ENCODE measurements around the gene GPC5.
"Not testable (repeated sequence)": the region's sequence is repeated elsewhere in the genome, so short reads cannot be mapped to it uniquely, and the experiment has no call there.

Gene GPC5

DNA sequence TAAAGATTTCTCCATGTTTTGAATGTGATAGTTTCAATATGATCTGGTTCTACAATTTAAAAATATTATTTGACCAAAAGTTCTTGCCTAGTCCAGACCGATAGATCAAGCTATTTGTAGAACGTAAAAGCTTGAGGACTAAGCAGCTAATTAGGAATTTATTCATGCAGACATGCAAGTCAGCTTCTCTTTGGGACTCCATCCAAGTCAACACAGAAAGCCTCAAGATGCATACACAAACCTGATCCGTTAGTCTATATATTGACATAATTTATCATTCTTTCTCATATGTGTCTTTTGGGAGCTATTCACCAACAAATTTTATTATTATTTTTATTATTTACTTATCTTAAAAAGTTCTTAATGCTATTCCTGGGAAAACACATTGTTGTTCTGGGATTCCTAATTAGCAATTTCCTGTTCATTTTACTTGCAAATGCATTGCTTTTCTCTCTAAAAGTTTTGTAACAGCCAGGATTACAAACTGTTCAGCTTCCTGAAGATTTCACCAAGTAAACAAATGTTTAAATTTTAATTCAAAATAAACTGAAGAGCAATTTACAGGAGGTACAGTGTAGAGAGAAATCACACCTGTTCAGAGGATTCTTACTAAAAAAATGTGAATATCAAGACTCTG is 375.3 kb downstream of the GPC5 start:
- no peak for DNase-seq (ENCODE audit: low read depth)

DNA sequence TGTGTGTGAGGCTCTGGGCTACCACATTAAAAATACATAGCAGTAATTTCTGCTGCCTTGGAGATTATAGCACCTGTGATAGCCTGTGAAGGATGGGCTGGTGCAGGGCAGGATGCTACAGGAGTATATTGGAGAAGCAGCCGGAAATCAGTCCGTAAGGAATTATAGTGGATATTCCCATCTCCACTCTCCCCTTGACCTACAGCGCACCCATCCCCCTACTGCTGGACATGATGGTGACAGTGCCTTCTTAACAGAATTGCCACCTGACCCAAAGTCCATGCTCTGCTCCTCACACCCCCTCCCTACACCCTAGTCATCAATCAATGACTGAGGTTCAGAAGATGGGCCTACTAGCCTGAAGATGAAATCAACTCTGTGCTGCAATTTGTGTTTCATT is 376.0 kb downstream of the GPC5 start:
- DNase-seq (ENCODE audit: low read depth) = no peak

DNA sequence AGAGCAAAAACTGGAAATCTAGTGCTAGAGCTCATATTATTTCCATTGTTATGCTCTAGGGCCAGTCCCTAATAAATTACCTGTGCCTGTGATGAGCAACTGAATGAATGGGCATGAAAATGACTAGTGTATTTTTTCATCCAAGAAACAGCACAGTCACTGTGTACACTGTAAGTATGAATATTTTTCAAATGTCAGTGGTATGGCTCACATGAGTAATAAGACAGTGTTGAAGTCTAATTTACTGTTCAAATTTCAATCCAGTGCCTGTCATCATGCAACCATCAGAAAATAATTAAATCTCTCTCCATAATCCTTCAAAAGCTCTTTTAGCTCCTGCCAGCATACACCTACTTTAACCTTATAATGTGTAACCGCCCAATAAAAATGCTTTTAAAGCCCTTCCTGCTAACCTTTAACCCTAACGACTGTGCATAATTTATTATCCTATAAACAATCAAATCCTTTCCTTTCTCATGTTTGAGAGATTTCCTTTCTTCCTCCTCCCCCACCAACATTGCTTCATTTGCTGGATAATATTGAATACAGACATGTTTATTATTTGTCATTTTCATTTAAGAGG is 378.3 kb downstream of the GPC5 start:
- DNase-seq (ENCODE audit: low read depth) = no peak

DNA sequence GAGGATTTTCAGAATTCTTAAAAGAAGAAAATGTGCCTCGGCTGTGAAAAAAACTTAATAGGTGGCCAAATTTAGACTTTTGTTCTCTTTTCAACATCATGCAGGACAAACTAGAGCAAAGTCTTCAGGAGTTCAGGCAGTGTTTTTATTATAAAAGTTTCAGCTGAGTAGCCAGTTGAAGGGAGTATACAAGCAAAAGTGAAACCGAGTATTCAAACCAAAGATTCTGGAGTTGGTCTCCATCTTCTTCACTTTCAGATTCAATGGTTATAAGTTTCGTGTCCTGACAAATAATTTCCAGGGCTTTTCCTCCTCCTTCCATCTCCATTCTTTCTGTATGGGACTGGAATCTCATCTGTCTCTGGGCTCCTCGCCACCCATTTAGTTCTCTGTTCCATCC is 379.7 kb downstream of the GPC5 start:
- DNase-seq (ENCODE audit: low read depth) = no peak

DNA sequence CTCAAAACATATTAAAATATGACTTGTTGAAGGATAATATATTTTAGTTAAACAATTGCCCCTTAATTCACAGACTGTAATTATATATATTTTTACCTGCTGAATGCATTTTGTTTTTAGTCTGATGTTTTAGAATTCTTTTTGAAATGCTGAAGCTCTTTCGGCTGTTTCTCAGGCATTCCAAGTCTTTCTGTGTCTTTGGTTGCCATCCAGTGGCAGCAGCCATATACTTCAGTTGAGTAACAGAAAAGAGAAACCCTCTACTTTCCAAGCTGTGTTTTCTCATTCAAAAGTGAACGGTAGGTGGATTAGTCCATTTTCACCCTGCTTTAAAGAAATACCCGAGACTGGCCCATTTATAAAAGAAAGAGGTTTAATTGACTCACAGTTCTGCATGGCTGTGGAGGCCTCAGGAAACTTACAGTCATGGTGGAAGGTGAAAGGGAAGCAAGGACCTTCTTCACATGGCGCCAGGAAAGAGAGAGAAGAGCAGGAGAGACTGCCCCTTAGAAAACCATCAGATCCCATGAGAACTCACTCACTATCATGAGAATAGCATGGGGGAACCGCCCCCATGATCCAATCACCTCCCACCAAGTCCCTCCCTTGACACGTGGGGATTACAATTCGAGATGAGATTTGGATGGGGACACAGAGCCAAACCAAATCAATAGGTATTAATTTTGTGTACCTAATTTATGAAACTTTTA is 383.7 kb downstream of the GPC5 start:
- DNase-seq (ENCODE audit: low read depth) = not testable (repeated sequence)

DNA sequence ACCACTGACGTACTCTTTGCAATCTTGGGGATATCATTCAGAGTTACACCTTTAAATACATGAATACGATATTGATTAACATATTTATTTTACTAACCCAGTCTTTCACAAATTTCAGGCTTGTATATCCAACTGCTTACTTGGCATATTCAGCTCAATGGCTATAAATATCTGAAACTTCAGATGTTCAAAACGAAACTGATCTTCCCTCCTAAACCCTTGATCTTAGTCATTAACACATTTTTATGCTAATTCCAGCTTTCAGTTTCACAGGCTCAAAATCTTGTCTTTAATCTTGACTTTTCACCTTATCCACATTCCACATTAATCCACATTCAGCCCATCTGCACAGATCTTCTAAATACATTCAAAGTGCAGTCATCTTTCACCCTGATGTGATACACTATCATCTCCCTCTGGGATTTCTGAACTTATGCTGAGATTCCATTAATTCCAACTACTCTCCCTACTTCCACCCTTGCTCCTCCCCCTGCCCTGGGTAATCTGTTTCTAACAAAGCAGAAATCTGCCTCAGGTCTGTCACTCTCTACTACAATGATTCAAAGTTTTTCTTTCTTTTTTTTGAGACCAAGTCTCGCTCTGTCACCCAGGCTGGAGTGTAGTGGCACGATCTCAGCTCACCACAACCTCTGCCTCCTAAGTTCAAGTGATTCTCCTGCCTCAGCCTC is 387.2 kb downstream of the GPC5 start:
- no peak for DNase-seq (ENCODE audit: low read depth)

DNA sequence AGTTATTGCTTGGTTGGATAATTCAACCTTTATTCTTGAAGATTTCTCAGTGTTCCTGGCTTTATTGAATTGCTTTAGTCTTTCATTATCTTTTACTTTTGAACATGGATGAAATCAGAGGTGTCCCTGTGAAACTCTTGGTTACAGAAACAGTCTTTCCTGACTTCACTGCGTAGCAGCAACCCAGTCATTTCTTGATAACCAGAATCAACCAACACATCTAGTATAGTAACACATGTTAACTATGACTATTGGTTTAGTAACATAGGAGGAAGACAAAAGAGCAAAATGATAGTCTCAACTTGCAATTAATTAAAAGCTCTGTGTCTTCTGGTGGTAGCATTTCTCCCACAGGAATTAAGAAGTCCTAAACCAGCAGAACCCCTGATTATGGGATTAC is 393.6 kb downstream of the GPC5 start:
- DNase-seq (ENCODE audit: low read depth) = no peak

DNA sequence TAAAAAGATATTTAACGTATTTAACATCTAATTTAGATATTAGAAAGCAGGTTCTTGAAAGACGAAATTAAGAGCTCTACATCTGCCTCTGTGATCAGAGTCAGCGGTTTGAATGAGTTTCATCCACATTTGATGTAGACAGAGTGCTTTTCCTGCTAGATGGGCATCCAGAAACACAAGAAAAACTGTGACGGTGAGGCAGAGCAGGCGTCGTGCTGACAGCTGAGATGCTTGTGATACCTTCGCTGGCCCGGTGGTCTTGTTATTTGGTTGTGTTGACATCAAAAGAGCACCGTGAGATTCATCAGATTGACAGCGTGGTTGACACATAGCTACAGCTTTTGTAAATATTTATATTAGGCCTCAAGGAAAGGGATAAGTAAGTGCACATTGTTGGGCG is 399.1 kb downstream of the GPC5 start:
- no peak for DNase-seq (ENCODE audit: low read depth)

DNA sequence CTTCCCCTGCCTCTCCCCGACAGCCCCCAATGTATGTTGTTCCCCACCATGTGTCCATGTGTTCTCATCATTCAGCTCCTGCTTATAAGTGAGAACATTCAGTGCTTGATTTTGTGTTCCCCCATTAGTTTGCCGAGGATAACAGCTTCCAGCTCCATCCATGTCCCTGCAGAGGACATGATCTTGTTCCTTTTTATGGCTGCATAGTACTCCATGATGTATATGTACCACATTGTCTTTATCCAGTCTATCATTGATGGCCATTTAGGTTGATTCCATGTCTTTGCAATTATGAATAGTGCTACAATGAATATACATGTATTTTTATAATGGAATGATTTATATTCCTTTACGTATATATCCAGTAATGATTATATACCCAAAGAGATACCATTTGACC is 399.9 kb downstream of the GPC5 start:
- not testable (repeated sequence) for DNase-seq (ENCODE audit: low read depth)

DNA sequence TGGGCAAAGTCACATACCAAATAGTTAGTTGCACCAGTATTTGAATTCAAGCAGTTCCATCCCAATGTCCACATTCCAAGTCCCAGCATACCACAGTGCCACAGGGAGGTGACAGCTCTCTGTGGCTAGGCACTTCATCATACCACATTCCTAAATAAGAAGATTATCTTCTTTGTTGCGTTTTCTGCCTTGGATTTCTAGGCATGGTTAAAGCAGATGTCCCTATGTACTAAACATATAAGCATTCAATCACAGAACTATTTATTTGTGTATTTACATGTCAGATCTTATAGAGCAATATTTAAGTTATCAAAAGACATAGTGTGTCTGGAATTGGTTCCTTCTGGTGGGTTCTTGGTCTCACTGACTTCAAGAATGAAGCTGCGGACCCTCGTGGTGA is 403.4 kb downstream of the GPC5 start:
- not testable (repeated sequence) for DNase-seq (ENCODE audit: low read depth)

DNA sequence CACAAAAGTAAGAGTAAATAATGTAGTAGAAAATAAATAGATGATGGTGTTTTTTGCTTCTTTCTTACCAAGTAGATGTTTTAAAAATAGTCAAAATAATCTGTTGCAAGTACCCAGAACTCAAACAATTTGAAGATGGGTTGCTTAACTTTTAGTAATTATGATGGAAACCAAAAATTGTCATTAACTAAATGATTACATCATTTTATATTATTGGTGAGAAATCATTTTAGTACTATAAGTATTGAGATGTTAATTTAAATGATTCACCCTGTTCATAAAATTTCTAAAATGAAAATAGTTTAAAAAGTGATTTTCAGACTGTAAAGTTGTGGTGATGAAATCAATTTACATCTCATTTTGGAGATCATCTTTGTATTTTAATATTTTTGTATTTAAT is 404.5 kb downstream of the GPC5 start:
- DNase-seq (ENCODE audit: low read depth) = no peak

DNA sequence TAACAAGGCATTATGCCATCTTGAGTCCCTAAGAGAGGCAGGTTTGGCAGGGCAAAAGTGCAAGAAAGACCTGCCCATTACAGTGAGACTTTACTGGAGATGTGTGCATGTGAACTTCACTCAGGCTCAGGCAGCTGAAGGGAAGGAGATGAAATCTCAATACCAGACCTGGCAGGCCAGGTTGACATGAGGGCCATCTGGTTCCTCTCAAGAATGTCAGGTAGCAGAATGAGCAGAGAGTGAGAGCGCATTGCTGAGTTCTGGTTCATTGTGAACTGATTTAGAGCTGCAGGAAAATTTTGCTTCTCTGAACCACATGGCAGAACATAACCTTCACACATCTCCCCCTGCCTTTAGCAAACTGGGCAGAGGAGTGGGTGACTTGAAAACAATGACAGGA is 406.3 kb downstream of the GPC5 start:
- DNase-seq (ENCODE audit: low read depth) = no peak

DNA sequence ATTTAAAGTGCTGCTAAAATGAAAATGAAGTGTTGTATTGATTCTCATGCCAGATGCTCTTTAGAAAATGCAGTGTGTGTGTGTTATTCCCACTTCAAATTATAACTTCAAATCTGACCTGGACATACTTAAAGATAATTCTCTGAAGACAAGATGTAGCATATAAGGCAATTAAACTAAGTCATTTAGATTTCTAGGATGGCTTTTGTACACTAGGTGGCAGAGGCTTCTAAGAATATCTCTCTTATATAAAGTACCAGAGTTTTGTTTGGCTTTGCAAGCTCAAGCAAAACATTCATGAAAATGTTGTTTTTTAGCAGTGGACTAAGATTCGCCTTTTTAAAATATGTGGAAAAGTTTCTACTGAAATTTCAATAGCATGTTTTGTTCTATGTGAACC is 407.2 kb downstream of the GPC5 start:
- DNase-seq (ENCODE audit: low read depth) = no peak

DNA sequence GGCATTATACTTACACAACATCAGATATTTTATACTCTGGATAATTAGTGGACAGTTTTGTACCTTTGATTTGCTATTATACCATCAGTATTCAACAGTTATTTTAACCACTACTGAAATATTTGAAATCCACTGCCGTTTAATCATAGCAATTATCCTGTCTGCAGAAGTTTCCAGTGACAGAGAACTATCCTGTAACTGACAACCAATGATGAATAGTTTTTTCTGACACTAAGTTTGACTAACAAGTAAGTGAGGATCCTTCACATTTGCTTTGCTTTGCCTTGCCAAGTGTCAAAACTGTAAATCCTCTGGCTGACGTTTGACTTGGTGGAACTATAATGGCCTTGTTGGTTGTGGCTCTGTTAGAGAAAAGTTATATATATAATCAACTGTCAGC is 410.7 kb downstream of the GPC5 start:
- DNase-seq (ENCODE audit: low read depth) = no peak

DNA sequence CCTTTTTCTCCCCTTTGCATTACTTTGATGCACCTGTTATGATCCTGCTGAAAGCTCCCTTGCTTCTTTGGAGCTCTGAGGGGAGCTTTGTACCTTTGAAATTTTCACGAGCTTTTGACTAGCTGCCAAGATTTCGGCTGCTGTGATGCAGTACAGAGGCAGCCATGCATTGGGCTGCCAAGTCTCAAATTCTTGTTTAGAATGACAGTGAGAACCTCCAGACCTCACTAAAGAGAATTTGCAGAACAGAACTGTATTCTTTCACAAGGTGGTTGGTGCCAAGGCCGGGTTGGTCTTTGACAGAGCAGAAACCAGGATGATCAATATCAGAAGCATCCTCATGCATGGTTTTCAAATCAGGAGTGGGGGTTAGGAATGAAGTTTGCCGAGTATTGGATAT is 414.8 kb downstream of the GPC5 start:
- DNase-seq (ENCODE audit: low read depth) = no peak

DNA sequence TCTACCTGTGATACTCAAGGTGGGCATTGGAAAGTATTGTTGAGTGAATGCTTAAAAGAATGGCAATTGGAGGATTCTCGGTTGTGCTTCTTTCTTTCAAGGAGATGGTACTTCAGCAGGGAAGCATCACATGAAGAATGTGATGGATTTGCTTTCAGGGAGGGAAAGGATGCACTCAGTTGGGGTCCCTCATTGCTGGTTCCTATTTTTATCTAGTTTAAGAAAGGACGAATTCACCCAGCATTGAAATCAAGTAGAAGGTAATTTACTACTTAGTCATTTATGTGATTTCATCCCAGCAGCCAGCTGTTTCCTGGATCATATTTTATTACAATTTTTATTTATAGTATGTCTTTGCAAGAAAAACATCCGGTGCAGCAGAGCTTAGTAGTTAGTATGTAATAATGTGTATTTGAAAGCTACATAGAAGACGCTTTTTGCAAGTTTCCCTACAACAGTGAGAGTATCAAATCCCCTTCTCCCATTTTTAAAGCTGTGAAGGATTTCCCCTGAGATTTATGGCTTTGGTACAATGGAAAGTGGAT is 417.9 kb downstream of the GPC5 start:
- DNase-seq (ENCODE audit: low read depth) = no peak

DNA sequence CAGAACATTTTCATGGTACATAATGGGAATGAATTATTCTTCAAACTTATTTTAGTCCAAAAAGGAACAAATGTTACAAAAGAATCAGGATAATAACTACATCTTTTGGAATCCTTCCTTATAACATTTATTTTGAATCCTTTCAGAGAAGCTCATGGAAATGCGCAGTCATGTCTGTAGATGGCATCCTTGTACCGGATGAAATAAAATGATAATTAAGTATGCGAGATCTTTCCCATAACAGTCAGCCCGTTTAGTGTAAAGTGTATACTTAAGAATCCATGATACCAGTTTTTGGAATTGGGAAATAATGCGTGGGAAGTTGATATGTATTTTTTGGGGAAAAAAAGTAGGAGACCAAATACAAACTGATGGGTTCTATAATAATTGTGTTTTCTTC is 418.8 kb downstream of the GPC5 start:
- DNase-seq (ENCODE audit: low read depth) = no peak

DNA sequence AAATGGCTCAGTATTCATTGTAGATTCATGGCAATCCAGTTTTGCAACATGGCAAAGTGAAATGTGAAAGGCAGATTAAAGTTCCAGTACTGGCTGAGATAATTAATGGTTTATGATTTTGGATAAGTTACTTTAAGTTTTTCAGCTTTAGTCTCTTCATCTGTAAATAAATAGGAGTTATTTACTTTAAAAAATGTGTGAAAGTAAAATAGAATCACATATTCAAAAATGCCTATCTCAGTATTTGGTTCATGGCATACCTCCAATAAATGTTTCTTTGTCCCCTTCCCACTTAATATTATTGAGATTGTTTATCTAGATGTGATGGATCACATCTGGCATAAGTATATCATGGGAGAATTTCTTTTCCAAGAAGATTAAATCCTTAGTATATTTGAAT is 426.0 kb downstream of the GPC5 start:
- DNase-seq (ENCODE audit: low read depth) = no peak

DNA sequence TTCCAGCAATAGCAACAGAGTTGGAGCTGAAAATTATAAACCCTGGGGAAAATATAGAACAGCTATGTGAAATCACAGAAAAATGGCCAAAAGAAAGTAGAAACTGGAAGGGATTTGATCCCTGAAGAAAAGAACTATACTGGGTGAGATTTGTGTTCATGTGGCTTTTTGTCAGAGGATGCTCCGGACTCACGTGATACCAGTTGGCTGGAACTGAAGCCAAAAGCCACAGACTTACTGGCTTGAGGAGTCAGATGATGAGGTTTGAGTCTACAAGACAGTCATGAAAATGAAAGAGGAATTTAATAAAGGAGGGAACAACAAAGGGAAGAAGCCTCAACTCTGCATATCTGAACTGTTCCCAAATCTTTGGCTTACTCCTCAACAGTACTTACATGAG is 427.1 kb downstream of the GPC5 start:
- DNase-seq (ENCODE audit: low read depth) = no peak

DNA sequence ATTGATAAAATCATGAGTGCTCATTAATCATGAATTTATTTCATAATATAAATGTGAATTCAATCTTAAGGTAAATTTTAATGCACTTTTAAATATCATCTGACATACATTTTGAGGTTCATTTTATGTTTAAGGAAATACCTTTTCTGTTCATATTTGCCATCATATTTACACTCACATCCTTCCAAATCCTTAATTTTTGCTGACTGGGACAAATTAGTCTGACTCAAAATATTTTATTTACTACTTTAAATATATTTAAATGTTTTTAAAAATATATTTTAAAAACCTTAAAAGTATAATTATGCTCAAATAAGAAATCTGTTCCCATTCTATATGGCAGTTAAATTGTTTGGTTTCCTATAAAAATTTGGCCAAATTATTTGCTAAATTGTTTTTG is 438.1 kb downstream of the GPC5 start:
- DNase-seq (ENCODE audit: low read depth) = no peak

DNA sequence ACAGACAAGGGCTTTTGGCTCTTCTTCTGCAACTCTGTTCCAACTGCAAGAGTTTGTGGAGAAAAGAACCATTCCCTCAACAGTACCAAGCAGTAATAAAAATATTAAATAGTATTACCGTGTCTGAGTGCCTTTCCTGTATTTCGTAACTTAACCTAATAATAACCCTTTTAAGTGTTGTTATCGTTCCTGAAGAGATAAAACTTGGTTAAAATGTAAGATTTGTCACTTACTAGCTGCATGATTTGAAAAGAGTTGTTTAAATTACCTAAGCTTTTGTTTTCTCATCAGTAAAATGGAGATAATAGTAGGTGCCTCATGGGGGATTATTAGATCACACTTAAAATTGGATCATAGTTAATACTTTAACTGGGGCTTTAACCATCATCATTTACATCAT is 447.2 kb downstream of the GPC5 start:
- no peak for DNase-seq (ENCODE audit: low read depth)

DNA sequence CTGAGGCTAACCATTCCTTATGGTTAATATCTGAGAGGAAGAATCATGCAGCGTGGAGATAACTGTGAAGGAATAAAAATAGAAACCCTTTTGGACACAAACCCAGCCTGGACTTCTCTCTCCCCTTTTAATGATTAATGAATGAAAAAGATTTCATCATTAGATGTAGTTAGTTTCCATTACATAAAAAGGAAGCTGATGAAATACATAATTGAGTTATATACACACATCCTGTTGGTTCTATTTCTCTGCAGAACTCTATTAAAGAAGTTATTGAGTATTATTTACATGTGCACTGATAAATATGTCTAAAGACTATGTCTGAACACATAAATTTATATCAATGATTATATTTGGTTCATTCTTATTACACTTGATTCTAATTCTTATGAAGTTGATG is 465.3 kb downstream of the GPC5 start:
- DNase-seq (ENCODE audit: low read depth) = no peak

DNA sequence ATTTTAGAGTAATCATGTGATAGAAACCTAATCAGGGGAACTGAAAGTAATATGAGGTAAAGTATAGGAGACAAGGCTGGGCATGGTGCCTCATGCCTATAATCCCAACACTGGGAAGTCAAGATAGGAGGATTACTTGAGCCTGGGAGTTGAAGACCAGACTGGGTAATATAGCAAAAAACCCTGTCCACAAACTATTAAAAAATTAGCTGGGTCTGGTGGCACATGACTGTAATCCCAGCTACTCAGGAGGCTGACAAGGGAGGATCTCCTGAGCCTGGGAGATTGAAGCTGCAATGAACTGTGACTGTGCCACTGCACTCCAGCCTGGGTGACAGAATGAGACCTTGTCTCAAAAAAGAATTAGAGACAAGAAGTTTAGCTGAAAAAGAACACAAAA is 469.9 kb downstream of the GPC5 start:
- no peak for DNase-seq (ENCODE audit: low read depth)
